Erythroblast (primary cell): ENCODE measurements around the gene GEMIN7.

ENCODE experiments used
- GATA1 ChIP-seq: IDR thresholded peaks from 2 replicates; pipeline ENCODE4 v1.6.1; 2011; ENCODE audit warnings: low read depth, mild to moderate bottlenecking, control low read depth, low read length, moderate library complexity
- POLR2A ChIP-seq: IDR thresholded peaks from 2 replicates; pipeline ENCODE4 v1.6.1; 2011; ENCODE audit warnings: mild to moderate bottlenecking, low read length

DNA sequence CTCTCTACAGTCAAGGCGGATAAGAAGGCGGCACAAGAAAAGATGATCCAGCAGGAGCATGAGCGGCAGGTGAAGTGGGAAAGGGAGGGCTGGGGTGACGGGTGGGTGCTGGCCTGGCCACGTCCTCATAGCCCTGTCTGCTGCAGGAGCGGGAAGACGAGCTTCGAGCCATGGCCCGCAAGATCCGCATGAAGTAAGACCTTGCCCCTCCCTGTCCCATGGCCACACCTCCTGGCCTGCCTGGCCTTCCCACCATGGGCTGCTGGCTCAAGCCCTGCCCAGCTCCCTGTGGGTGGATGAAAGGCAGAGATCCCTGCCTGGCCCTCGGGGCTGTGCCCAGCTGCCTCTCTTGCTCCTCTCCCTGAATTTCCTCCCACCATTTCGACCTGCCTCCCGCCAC is 10.0 kb upstream of the GEMIN7 start:
- TF ChIP-seq POLR2A = no peak
- TF ChIP-seq GATA1 = no peak
